ENCODE measurements around the gene S100A2.
A peak's percentile ranks its signal among the peaks of the same experiment; 100 is the strongest.

The S100A2 gene

DNA sequence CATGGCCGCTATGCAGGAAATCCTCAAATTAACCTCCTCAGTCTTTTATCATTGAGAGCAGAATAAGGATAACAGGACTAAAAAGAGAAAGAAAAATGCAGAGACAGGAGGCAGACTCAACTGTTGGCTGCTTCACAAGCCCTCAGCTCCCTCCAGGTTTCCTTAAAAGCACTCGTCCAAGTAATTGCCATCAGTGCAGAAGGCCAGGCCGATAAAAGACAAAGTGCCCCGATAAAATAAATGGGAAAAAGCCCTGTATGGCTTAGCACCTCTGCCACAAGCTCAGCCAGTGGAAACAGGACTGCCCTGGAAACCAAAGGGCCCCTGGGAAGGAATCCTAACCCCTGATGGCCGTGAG lies 38.0 kb downstream of the S100A2 start:
- Histone ChIP-seq H3K23ac (ENCODE audit: low read length) (no peak overlapping the region), H4K12ac (ENCODE audit: low read depth, low read length) (no peak overlapping the region)

GRCh38 chr1:153527023-153527682 lies 38.5 kb downstream of the S100A2 start:
- Histone ChIP-seq H3K14ac (ENCODE audit: low read length) (peak overlapping the region; percentile 20), H4K8ac (ENCODE audit: low read depth, low read length) (no peak overlapping the region), H2BK120ac (ENCODE audit: insufficient read depth, low read length, poor library complexity) (peak overlapping the region; percentile 36), H3K79me1 (ENCODE audit: low read length) (peaks cover 7% of the 10 kb centered on the region), H2BK5ac (ENCODE audit: low read depth, low read length, poor library complexity) (peak overlapping the region; percentile 24), H3K18ac (ENCODE audit: low read length) (no peak overlapping the region), H3K9me3 (ENCODE audit: insufficient read depth, low read depth, low read length) (no peaks in the 10 kb centered on the region), H3K36me3 (ENCODE audit: control insufficient read depth in 1 of 2, insufficient read depth in 2 of 2, low read length in 2 of 2) (no peaks in the 10 kb centered on the region), H3K4me1 (ENCODE audit: control insufficient read depth in 1 of 2, insufficient read depth in 2 of 2, low read length in 2 of 2) (peaks cover 19 to 20% of the 10 kb centered on the region in 2 experiments), H3K79me2 (ENCODE audit: control insufficient read depth, insufficient read depth, low read length, poor library complexity) (no peaks in the 10 kb centered on the region), H4K91ac (ENCODE audit: low read depth, low read length) (peak overlapping the region; percentile 15), H3K27me3 (ENCODE audit: insufficient read depth, low read length) (no peaks in the 10 kb centered on the region), H2BK12ac (ENCODE audit: low read length) (peak overlapping the region; percentile 42), H3K23ac (ENCODE audit: low read length) (peak overlapping the region; percentile 10), H3K4ac (ENCODE audit: low read depth, low read length) (no peak overlapping the region), H3K4me2 (ENCODE audit: low read length) (no peak overlapping the region), H3K27ac (ENCODE audit: low read depth, low read length) (no peak overlapping the region), H4K12ac (ENCODE audit: low read depth, low read length) (no peak overlapping the region), H2AK5ac (ENCODE audit: low read length) (no peak overlapping the region), H2AFZ (ENCODE audit: insufficient read depth, low read length, poor library complexity) (no peak overlapping the region), H3K4me3 (ENCODE audit: low read depth, low read length) (no peak overlapping the region), H3K9ac (ENCODE audit: low read length) (no peak overlapping the region)
- DNase-seq, result peak; percentile 73 to 77
- no CpG with 5 or more reads among the region's 8 CpGs for WGBS (ENCODE audit: extremely low coverage, insufficient coverage, insufficient read length)

More for the DNA sequence above, 38.0 kb downstream of the S100A2 start:
- Histone ChIP-seq H3K4me2 (ENCODE audit: low read length) (no peak overlapping the region), H2BK120ac (ENCODE audit: insufficient read depth, low read length, poor library complexity) (no peak overlapping the region), H3K4me1 (ENCODE audit: control insufficient read depth in 1 of 2, insufficient read depth in 2 of 2, low read length in 2 of 2) (peaks cover 20 to 21% of the 10 kb centered on the region in 2 experiments), H2AFZ (ENCODE audit: insufficient read depth, low read length, poor library complexity) (no peak overlapping the region), H3K14ac (ENCODE audit: low read length) (no peak overlapping the region), H2BK5ac (ENCODE audit: low read depth, low read length, poor library complexity) (no peak overlapping the region), H3K4ac (ENCODE audit: low read depth, low read length) (no peak overlapping the region), H3K18ac (ENCODE audit: low read length) (no peak overlapping the region), H3K4me3 (ENCODE audit: low read depth, low read length) (no peak overlapping the region), H3K27me3 (ENCODE audit: insufficient read depth, low read length) (no peaks in the 10 kb centered on the region), H2AK5ac (ENCODE audit: low read length) (no peak overlapping the region), H2BK12ac (ENCODE audit: low read length) (no peak overlapping the region), H4K8ac (ENCODE audit: low read depth, low read length) (no peak overlapping the region), H3K27ac (ENCODE audit: low read depth, low read length) (no peak overlapping the region), H3K79me2 (ENCODE audit: control insufficient read depth, insufficient read depth, low read length, poor library complexity) (no peaks in the 10 kb centered on the region), H3K9ac (ENCODE audit: low read length) (no peak overlapping the region), H3K79me1 (ENCODE audit: low read length) (peaks cover 8% of the 10 kb centered on the region), H3K9me3 (ENCODE audit: insufficient read depth, low read depth, low read length) (no peaks in the 10 kb centered on the region), H4K91ac (ENCODE audit: low read depth, low read length) (peak overlapping the region; percentile 16), H3K36me3 (ENCODE audit: control insufficient read depth in 1 of 2, insufficient read depth in 2 of 2, low read length in 2 of 2) (no peaks in the 10 kb centered on the region)
- WGBS (ENCODE audit: extremely low coverage, insufficient coverage, insufficient read length), result no CpG with 5 or more reads among the region's 5 CpGs
- no peak for DNase-seq

DNA sequence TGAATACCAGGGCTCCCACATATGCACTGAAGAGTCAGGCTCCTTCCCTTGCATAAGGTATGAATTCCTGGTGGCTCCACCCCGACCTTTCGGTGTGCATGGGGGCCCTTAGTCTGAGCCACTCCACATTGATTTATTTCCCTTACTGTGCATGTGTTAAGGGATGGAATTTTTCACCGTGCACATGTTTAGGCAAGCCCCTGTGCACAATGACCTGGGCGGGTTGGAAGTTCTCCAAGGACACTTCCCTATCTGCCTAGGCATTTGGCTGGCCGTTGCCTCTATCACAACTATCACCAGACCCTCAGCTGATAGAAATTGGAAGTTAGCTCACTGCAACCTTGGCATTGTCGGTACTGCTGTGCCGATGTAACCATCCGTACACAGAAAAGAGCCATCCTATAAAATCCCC lies 39.5 kb downstream of the S100A2 start:
- Histone ChIP-seq H3K79me1 (ENCODE audit: low read length) (peaks cover 6% of the 10 kb centered on the region), H3K27ac (ENCODE audit: low read depth, low read length) (no peak overlapping the region), H3K4me2 (ENCODE audit: low read length) (no peak overlapping the region), H3K9ac (ENCODE audit: low read length) (no peak overlapping the region), H4K8ac (ENCODE audit: low read depth, low read length) (peak overlapping the region; percentile 2), H2BK5ac (ENCODE audit: low read depth, low read length, poor library complexity) (no peak overlapping the region), H2AK5ac (ENCODE audit: low read length) (no peak overlapping the region), H3K4ac (ENCODE audit: low read depth, low read length) (no peak overlapping the region), H3K4me1 (ENCODE audit: control insufficient read depth in 1 of 2, insufficient read depth in 2 of 2, low read length in 2 of 2) (peaks cover 18 to 20% of the 10 kb centered on the region in 2 experiments), H3K18ac (ENCODE audit: low read length) (no peak overlapping the region), H4K12ac (ENCODE audit: low read depth, low read length) (no peak overlapping the region), H3K23ac (ENCODE audit: low read length) (no peak overlapping the region), H3K27me3 (ENCODE audit: insufficient read depth, low read length) (no peaks in the 10 kb centered on the region), H3K36me3 (ENCODE audit: control insufficient read depth in 1 of 2, insufficient read depth in 2 of 2, low read length in 2 of 2) (no peaks in the 10 kb centered on the region), H3K79me2 (ENCODE audit: control insufficient read depth, insufficient read depth, low read length, poor library complexity) (no peaks in the 10 kb centered on the region), H2BK12ac (ENCODE audit: low read length) (no peak overlapping the region), H3K4me3 (ENCODE audit: low read depth, low read length) (no peak overlapping the region), H2AFZ (ENCODE audit: insufficient read depth, low read length, poor library complexity) (no peak overlapping the region), H3K14ac (ENCODE audit: low read length) (no peak overlapping the region), H4K91ac (ENCODE audit: low read depth, low read length) (peak overlapping the region; percentile 55), H2BK120ac (ENCODE audit: insufficient read depth, low read length, poor library complexity) (no peak overlapping the region), H3K9me3 (ENCODE audit: insufficient read depth, low read depth, low read length) (no peaks in the 10 kb centered on the region)
- WGBS (ENCODE audit: extremely low coverage, insufficient coverage, insufficient read length), result no CpG with 5 or more reads among the region's 8 CpGs
- DNase-seq, result no peak

DNA sequence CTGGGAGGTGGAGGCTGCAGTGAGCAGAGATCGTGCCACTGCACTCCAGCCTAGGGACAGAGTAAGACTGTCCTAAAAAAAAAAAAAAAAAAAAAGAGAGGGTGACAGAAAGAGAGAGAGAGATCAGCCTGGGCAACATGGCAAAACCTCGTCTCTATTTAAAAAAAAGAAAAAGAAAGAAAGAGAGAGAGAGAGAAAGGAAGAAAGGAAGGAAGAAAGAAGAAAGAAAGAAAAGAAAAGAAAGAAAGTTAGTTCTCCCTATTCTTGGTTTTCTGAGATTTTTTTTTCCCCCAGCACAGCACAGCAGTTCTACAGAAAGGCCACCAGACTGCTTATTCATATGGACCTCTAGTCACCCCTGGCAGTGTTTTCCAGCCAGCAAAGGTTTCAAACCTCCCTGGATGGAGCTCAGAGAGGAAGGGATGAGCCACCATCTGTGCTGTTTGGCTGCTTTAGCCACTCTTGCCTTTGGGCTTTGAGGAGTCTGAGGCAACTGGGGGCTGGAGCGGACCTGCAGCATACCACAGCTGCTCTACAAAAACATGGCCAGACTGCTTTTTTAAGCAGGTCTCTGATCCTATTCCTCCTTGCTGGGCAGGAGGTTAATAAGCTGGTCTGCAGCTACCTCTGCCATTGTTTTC lies 40.4 kb downstream of the S100A2 start:
- Histone ChIP-seq H3K79me1 (ENCODE audit: low read length) (peaks cover 10% of the 10 kb centered on the region), H4K91ac (ENCODE audit: low read depth, low read length) (no peak overlapping the region), H2AFZ (ENCODE audit: insufficient read depth, low read length, poor library complexity) (no peak overlapping the region), H3K14ac (ENCODE audit: low read length) (no peak overlapping the region), H3K23ac (ENCODE audit: low read length) (no peak overlapping the region), H2BK5ac (ENCODE audit: low read depth, low read length, poor library complexity) (no peak overlapping the region), H3K36me3 (ENCODE audit: control insufficient read depth in 1 of 2, insufficient read depth in 2 of 2, low read length in 2 of 2) (no peaks in the 10 kb centered on the region), H3K79me2 (ENCODE audit: control insufficient read depth, insufficient read depth, low read length, poor library complexity) (peaks cover 2% of the 10 kb centered on the region), H4K12ac (ENCODE audit: low read depth, low read length) (no peak overlapping the region), H3K9me3 (ENCODE audit: insufficient read depth, low read depth, low read length) (no peaks in the 10 kb centered on the region), H3K9ac (ENCODE audit: low read length) (no peak overlapping the region), H2BK120ac (ENCODE audit: insufficient read depth, low read length, poor library complexity) (no peak overlapping the region), H3K4me2 (ENCODE audit: low read length) (no peak overlapping the region), H3K4ac (ENCODE audit: low read depth, low read length) (no peak overlapping the region), H3K4me1 (ENCODE audit: control insufficient read depth in 1 of 2, insufficient read depth in 2 of 2, low read length in 2 of 2) (peaks cover 24% of the 10 kb centered on the region in 2 experiments), H4K8ac (ENCODE audit: low read depth, low read length) (no peak overlapping the region), H3K27ac (ENCODE audit: low read depth, low read length) (no peak overlapping the region), H2AK5ac (ENCODE audit: low read length) (no peak overlapping the region), H2BK12ac (ENCODE audit: low read length) (peak overlapping the region; percentile 21), H3K4me3 (ENCODE audit: low read depth, low read length) (no peak overlapping the region), H3K27me3 (ENCODE audit: insufficient read depth, low read length) (no peaks in the 10 kb centered on the region), H3K18ac (ENCODE audit: low read length) (no peak overlapping the region)
- no CpG with 5 or more reads among the region's 3 CpGs for WGBS (ENCODE audit: extremely low coverage, insufficient coverage, insufficient read length)
- peak; percentile 75 to 76 for DNase-seq
